Measurements from ENCODE around the gene PLEKHG4B.

Gene PLEKHG4B

DNA sequence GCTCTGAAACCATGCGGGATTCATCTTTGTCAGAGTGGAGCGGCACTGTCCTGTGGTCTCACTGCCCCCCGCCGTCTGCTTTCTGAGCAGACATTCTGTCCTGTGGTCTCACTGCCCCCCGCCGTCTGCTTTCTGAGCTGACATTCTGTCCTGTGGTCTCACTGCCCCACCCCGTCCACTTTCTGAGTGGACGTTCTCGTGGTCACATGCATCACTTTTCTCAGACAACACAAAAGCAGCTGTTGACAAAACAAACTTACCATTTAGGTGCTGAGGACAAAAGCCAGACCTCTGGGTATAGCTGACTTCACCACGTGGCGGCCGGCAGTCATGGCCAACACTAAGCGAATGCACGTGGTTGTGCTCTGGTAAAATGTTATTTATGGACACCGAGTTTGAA is 102.1 kb downstream of the PLEKHG4B start:
- no peak for TF ChIP-seq EGR1 (IDR thresholded peaks at IDR 0.05)
- TF ChIP-seq TCF12 (IDR thresholded peaks at IDR 0.05; ENCODE audit: low read depth), result no peak
- no peak for TF ChIP-seq EP300 (IDR thresholded peaks at IDR 0.05; ENCODE audit: borderline replicate concordance)
- no peak for TF ChIP-seq RAD21 (IDR thresholded peaks at IDR 0.05; ENCODE audit: low read depth)

DNA sequence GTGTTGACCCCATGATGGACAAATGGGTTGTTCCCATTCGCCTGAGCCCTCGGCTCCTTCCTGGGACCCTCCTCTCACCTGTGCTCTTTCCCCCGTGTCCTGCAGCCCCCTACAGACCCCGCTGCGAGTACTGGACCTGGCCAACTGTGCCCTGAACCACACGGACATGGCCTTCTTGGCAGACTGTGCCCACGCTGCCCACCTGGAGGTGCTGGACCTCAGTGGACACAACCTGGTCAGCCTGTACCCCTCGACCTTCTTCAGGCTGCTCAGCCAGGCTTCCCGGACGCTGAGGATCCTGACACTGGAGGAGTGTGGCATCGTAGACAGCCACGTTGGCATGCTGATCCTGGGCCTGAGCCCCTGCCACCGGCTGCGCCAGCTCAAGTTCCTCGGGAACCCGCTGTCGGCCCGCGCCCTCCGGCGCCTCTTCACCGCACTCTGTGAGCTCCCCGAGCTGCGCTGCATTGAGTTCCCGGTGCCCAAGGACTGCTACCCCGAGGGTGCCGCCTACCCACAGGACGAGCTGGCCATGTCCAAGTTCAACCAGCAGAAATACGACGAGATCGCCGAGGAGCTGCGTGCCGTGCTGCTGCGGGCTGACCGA is 102.7 kb downstream of the PLEKHG4B start:
- TF ChIP-seq TEAD4 (IDR thresholded peaks at IDR 0.05) (no peak), REST (IDR thresholded peaks at IDR 0.05; ENCODE audit: low read depth) (no peak), NFIC (IDR thresholded peaks at IDR 0.05) (no peak)

DNA sequence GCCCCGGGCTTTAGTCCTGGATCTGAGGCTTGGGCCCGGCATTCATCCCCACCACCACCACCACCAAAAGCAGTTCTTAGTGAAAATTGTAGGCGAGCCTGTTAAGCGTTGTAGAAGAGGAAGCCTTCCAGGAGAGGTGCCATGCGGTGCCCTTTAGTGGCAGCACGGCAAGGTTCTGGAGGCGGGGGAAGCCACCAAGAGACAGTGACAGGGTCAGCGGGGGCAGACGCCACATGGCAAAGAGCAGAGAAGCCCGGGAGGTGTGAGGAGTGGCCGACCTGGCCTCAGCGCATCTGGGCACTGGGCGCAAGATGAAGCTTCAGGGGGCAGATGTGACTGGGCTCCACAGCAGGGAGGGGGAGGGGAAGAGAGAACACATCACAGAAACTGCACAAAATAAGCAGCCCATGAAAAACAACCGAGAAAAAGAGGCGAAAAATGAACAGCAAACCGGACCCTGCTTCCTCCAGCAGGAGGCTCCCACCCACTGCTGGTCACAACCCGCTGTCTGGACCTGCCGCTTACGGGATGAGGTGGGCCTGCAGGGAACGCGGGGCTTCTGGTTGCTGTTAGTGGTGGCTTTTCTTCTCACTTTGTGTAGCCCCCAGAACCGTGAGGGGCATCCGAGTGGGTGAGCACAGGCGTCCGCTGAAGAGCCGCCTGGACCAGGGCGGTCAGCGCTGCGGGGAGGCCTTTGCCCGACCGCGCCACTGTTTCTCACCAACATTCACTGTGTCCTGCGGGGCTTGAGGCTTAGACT is 103.6 kb downstream of the PLEKHG4B start:
- no peak for TF ChIP-seq FOXM1 (IDR thresholded peaks at IDR 0.05; ENCODE audit: borderline replicate concordance, low read depth)
- TF ChIP-seq USF1 (IDR thresholded peaks at IDR 0.05), result no peak
- TF ChIP-seq TCF12 (IDR thresholded peaks at IDR 0.05; ENCODE audit: low read depth), result no peak
- no peak for TF ChIP-seq NFIC (IDR thresholded peaks at IDR 0.05)
- TF ChIP-seq ZBTB7A (IDR thresholded peaks at IDR 0.05; ENCODE audit: low read depth), result no peak
- TF ChIP-seq CREB1 (IDR thresholded peaks at IDR 0.05; ENCODE audit: low read depth), result no peak
- TF ChIP-seq TAF1 (IDR thresholded peaks at IDR 0.05; ENCODE audit: low read depth), result no peak
- TF ChIP-seq TEAD4 (IDR thresholded peaks at IDR 0.05), result no peak

DNA sequence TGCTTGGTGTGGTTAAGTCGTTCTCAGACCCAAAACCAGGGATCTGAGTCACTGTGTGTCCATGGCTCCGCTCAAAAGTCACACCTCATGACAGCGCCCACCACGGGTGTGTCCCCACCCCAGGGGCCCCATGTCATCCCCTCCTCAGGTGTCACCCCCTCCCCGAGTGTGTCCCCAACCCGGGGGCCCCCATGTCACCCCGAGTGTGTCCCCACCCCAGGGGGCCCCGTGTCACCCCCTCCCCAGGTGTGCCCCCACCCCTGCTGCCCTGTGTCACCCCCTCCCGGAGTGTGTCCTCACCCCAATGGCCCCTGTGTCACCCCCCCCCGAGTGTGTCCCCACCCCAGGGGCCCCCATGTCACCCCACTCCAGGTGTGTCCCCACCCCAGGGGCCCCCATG is 104.4 kb downstream of the PLEKHG4B start:
- TF ChIP-seq, protein P1, sequence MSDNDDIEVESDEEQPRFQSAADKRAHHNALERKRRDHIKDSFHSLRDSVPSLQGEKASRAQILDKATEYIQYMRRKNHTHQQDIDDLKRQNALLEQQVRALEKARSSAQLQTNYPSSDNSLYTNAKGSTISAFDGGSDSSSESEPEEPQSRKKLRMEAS (IDR thresholded peaks at IDR 0.05), result no peak
- TF ChIP-seq RAD21 (IDR thresholded peaks at IDR 0.05; ENCODE audit: low read depth) (no peak), EGR1 (IDR thresholded peaks at IDR 0.05) (no peak), EP300 (IDR thresholded peaks at IDR 0.05; ENCODE audit: borderline replicate concordance) (no peak), NFIC (IDR thresholded peaks at IDR 0.05) (no peak), REST (IDR thresholded peaks at IDR 0.05; ENCODE audit: low read depth) (no peak), TEAD4 (IDR thresholded peaks at IDR 0.05) (no peak), CREB1 (IDR thresholded peaks at IDR 0.05; ENCODE audit: low read depth) (no peak), YY1 (IDR thresholded peaks at IDR 0.05; ENCODE audit: low read depth) (no peak), FOXM1 (IDR thresholded peaks at IDR 0.05; ENCODE audit: borderline replicate concordance, low read depth) (no peak), TCF12 (IDR thresholded peaks at IDR 0.05; ENCODE audit: low read depth) (no peak), CEBPB (IDR thresholded peaks at IDR 0.05) (no peak), USF1 (IDR thresholded peaks at IDR 0.05) (no peak), ZBTB7A (IDR thresholded peaks at IDR 0.05; ENCODE audit: low read depth) (no peak), TAF1 (IDR thresholded peaks at IDR 0.05; ENCODE audit: low read depth) (no peak)

GRCh38 chr5:197892-198489 is 106.0 kb downstream of the PLEKHG4B start:
- TF ChIP-seq USF1 (IDR thresholded peaks at IDR 0.05) (no peak), EP300 (IDR thresholded peaks at IDR 0.05; ENCODE audit: borderline replicate concordance) (no peak), CEBPB (IDR thresholded peaks at IDR 0.05) (no peak), NFIC (IDR thresholded peaks at IDR 0.05) (no peak)

Data from Ishikawa (cell line).